HG03457 (cell line): ENCODE data around the gene TAGLN.

Experiments used
- ATAC-seq: cut with Tn5 transposase; IDR thresholded peaks from one replicate; pipeline ENCODE4 v1.9.1; 2021; ENCODE audit warnings: moderate number of reproducible peaks; ENCODE audit not compliant: unreplicated experiment

Gene TAGLN

DNA sequence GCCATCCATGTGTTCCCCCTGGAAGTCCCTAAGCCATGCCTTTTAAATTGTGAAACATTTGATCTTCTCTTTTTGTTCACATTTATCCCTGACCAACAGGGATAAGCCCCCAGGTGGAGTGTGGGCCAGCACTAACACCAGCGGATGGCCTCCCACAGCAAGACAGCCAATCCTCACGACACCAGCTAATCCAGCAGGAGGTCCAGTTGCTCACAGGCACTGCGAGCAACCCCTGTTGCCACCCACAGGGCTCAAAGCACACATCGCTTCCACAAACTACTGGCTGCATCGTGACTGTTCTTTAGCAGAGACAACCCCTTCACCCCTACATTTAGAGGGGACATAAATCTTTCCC, 30.7 kb downstream of the TAGLN start:
- no peak for ATAC-seq

DNA sequence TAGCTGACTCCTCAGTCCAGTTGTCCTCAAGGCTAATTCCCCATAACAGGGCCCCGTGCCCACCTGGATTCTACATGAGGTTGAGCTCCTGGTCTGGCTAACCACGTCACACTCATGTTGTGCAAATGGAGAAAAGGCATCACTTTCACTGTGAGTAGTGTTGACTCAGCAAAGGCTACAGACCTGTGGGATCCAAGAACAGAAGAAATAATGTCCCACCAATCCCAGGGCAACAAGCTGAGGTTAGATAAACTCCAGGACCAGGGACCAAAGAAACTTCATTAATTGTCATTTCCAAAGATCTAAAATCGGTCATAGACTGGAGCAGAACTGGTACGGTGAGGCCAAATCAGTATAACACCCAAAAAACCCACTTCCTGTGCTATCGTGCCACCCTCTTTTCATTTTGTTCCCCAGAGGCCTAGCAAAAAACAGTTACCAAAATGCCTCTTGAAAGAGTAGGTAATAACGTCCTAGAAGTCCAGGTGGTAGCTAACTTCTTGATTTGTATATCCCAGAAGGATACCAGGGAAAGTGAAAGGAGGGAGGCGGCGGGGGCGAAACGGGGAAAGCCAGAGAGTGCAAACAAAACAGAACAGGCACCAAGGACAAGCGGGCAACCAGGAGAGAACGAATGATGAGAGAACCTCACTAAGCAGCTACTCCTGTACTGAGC, 31.3 kb downstream of the TAGLN start:
- ATAC-seq: no peak

DNA sequence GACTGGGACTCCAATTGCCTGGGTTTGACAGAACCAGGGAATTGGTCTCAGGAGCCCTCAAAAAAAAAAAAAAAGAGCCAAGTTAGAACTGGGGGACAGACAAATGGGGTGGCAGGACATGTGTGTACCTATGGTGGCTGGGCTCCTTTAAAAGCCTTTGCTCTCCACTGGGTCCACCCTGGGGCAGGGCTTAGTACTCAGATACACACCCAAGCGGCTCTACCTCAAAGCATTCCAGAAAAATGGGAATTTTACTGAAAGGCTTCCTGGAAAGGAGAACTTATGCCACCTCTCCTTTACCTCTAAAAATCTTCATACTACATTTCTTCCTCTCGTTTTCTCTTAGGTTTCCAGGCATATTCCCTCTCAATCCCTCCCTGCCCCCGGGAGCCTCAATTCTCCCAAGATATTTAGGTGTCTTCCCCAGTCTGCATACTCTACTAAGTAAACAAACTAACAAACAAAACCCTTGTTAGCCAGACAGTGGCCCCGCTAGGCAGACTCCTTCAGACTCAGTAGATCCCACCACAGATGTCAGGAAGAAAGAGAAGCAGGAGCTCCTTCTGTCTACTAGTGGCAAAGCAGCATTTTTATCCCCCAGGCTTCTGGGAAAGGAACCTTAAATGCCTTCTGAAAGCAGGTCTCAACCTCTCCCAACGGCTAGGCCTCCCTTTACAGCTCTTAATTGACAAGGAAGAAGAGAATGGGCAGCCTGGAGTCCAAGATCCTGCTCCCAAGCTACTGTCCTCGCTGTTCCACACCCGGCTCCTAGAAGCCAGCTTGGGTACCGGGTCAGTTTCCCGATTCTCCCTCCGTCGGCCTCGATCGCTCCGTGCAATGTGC, 32.0 kb downstream of the TAGLN start:
- ATAC-seq: no peak

DNA sequence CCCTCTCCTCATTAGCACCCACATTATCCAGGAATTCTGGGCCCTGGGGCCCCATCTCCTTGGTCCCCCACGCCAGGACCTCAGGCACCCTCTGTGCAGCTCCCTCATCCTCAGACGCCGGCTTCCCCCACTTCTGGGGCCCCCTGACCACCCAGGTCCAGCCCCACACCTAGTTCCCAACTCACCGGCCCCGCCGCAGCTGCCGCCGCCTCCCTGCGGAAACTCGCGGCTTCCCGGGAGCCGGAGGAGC, 32.6 kb downstream of the TAGLN start, which contains the start of gene PCSK7:
Gene PCSK7 (minus strand): TSS at position 232 of the 250 bp plus-strand sequence. CDS start 2,229 bp downstream, outside the sequence.
- ATAC-seq: no peak

DNA sequence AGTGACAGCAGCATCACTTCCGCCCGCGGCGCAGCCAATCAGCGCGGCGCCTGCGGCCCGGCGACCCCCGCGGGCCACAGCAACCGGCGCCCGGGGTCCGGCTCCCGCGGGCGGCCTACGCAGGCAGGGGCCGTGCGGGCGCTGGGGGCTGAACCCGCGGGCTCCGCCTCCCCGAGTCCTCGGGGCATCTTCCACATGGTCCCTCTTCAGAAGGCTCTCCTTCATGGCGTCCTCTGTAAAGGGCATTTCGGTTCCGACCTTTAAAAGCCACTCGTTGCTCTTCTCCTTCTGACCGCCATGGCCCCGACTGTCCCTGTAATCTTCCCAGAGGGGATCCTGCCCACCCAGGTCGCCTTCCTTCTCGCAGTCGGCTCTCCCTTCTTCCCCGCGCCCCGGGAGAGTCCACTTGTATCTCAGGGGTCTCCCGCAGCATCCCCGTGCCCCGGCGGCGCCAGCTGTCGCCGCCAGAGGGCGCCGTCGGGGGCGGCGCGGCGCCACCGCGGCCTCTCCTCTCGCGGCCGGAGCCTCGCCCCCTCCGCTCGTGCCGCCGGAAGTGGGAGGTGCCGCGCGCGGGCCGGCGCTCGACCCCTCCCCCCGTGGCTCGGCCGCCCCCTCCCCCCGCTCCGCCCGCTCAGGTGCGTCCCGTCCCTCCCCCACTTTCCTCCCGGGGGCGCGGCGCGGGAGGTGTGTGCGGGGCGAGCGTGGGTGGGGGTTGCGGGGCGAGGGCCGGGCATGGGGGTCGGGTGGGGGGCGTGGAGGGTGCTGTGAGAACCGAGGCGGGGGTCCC, 33.1 kb downstream of the TAGLN start, which contains the start of gene RNF214:
Gene RNF214 (plus strand): TSS at position 580 of the 787 bp plus-strand sequence. CDS start 1,602 bp downstream, outside the sequence.
- ATAC-seq: peak; percentile 46

DNA sequence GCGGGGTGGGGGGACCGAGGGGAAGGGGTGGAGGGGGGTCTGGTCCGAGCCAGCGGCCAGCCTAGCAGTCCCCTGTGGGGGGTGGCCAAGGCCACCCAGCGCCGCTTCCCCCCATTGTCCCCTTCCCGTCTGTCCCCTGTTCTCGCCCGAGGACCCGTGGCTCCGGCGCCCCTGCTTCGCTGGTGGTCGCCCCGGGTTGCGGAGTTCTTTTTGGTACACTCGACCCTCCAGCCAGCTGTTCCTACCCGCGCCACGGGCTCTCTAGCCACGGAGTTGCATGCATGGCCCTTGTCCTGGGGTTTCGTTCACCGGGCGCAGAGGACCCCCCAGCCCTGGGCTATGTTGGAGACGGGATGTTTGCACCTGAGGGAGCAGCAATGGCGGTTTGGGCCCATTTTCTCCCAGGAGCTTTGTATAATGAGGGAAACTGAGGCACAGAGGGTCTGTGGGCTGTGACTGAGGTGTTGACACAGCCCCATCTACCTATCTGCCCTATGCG, 33.8 kb downstream of the TAGLN start:
- no peak for ATAC-seq

DNA sequence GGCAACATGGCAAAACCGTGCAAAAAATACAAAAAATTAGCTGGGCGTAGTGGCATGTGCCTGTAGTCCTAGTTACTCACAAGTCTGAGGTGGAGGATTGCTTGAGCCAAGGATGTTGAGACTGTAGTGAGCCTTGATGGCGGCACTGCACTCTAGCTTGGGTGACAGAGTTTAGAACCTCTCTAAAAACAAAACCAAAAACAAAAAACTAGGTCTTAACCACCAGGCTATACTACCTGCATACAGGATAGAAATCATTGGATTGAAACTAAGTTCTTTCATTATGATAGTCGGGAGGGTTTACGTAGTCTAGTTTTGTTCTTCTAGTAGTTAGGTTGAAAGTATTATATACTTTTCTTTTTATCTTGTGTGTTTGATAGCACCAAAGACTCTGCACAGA, 39.1 kb downstream of the TAGLN start:
- no peak for ATAC-seq

DNA sequence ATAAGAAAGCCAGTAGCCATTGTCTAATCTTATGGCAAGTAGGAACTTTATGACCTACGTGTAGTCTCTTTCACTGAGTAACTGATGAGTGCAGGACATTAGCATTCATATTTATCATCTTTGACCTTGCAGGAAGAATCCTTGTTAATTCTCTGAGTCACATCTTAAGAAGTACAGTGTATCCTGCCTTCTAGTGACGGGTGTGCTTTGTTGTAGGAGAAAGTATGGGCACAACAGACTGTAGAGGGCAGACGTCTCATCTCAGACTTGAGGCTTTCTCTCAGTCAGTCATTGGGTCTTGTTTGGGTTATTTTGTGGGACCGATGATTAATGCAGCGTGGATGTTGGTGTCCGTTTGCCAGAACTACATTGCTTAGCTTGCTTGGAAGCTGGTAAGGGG, 40.1 kb downstream of the TAGLN start:
- no peak for ATAC-seq

DNA sequence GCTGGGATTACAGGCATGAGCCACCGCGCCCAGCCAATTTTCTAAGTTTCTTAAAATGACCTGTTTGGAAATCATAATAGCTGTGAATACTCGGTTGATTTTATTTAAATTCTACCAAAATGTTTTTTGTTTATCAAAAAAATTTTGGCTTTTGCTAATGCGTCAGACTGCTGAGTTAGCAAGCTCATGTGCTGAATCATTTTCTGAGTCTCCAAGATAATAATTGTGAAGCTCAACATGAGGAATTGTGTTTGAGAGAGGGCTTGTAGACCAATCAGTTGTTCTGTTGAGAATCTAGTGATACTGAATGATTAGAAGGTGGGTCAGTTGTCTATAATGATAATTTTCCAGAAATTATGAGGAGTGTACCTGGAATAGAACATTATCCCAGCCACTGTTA, 49.2 kb downstream of the TAGLN start:
- ATAC-seq: no peak

DNA sequence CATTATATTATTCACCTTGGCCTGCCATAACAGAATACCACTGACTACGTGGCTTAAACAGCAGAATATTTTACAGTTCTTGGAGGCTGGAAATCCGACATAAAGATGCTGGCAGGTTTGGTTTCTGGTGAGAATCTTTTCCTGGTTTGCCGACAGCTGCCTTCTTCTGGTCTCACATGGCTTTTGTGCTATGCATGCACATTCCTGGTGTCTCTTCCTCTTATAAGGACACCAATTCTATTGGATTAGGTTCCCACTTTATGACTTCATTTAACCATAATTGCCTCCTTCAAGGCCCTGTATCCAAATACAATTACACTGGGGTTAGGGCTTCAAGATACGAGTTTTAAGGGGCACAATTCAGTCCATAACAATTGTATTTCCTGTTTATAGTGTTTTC, 50.4 kb downstream of the TAGLN start:
- no peak for ATAC-seq

DNA sequence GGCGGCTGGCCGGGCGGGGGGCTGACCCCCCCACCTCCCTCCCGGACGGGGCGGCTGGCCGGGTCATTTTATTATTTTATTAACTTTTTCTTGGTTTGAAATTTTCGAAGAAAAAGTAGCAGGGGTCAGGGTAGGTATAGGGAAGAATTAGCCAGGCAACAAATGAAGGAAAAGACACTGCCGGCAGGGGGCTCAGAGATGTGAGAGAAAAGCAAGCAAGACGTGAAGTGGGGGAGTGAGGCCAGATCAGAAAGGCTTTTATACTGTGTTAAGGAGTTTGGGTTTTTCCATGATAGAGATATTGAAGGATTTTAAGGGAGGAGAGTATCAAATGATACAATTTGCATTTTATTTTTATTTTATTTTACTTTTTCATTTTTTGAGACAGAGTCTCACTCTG, 52.3 kb downstream of the TAGLN start:
- no peak for ATAC-seq

DNA sequence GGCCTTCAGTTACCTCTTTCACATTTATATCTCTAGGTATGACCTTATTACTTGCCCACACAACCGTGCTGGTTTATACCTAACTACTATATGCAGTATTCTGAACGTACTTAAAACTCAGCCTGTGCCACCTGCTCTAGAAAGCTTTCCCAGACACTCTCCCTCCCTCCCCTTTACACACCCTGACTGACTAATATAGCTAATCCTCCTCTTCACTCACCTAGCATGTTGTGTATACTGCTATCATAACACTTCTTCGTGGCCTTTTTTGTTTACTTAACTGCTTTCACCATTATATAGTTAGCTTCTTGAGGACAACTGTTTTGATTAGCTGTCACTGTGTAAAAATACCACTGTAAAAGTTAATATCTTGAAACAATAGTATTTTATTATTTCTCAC, 56.8 kb downstream of the TAGLN start:
- no peak for ATAC-seq

DNA sequence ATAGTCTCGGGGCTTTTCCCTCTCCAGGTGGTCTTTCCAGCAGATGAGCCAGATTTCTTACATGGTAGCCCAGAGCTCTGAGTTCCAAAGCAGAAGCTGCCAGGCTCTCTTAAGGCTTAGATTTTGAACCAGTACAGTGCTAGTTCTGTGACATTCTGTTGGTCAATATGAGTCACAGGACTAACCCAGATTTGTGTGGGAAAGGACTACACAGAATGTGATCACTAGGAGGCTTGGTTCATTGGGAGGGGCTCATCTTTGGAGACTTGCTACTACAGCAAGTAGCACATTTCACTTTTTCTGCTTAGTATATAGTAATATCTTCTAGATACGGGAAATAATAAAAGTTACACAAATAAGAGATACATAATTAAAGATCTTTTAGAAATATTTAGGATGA, 57.4 kb downstream of the TAGLN start:
- ATAC-seq: no peak
